GM19372 (cell line): ENCODE results near the gene ATP1B2.

Experiments
- ATAC-seq: cut with Tn5 transposase; IDR thresholded peaks from one replicate; pipeline ENCODE4 v1.9.1; 2021; ENCODE audit warnings: mild to moderate bottlenecking, low read depth, moderate library complexity; ENCODE audit not compliant: unreplicated experiment

The ATP1B2 gene

GRCh38 chr17:7677388-7678067 is 26.8 kb downstream of the ATP1B2 start:
- ATAC-seq: no peak

- no peak for ATAC-seq
Observed at GRCh38 chr17:7684851-7685532, 34.3 kb downstream of the ATP1B2 start.

DNA sequence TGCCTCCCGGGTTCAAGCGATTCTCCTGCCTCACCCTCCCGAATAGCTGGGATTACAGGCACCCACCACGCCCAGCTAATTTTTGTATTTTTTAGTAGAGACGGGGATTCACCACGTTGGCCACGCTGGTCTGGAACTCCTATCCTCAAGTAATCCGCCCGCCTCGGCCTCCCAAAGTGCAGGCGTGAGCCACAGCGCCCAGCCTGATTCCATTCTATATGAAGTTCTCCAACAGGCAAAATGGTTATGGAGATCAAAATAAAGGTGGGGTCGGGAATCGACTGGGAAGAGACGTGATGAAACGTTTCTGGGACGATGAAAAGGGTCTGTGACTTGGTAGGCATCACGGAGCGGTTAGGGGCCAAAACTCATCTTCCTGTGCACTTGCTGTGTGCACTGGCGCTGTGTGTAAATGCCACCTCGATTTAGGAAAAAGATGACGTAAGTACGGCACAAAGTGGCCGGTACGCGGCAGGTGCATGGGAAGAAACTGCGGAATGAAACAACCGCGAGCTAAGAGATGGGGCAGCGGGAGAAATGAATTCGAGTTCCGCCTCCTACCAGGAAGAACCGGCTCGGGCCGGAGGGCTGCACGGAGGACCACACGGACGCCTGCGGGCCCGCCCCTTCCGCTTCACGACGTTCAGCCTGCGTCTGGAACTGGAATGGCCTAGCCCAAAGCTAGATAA is 35.0 kb downstream of the ATP1B2 start:
- ATAC-seq: peak; percentile 45

GRCh38 chr17:7686222-7687071 is 35.7 kb downstream of the ATP1B2 start:
- peak; percentile 43 for ATAC-seq

GRCh38 chr17:7687072-7687907 is 36.6 kb downstream of the ATP1B2 start, which contains the start of gene TP53:
TP53 (minus strand) TSS chr17:7687490; CDS start chr17:7676594, 10,896 bp downstream.
- ATAC-seq: no peak

- peak; percentile 71 for ATAC-seq
Observed at GRCh38 chr17:7687908-7688807, 37.4 kb downstream of the ATP1B2 start, which contains the start of gene WRAP53. WRAP53 (plus strand) TSS chr17:7688477; CDS start chr17:7688649, 172 bp downstream.

DNA sequence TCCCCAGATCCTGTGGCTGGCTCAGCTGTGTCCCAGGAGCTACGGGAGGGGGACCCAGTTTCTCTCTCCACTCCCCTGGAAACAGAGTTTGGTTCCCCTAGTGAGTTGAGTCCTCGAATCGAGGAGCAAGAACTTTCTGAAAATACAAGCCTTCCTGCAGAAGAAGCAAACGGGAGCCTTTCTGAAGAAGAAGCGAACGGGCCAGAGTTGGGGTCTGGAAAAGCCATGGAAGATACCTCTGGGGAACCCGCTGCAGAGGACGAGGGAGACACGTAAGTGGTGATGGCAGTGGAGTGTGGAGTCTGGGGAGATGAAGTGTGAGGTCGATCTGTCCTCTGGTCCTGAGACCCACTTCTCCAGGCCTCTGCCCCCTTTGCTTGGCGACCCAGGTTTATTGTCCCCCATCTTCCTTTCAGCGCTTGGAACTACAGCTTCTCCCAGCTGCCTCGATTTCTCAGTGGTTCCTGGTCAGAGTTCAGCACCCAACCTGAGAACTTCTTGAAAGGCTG is 38.1 kb downstream of the ATP1B2 start:
- no peak for ATAC-seq

DNA sequence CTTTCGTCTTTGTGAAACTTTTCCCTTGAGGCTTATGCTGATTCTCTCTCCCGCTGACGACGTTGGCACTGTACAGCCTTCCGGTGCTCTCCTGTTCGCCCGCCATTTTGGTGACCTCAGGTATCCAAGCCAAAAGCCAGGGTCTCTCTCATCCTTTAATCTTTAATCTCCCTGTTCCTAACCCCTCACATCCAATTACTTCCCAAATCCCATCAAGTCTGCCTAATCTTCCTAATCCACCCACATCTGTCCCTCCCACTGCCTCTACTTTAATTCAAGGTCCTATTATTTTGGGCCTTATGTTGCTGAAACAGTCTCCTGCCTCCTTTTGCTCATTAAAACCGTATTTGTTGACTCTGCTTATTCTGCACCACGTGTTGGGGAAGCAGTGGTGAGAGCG is 44.9 kb downstream of the ATP1B2 start:
- ATAC-seq: no peak

GRCh38 chr17:7697828-7698588 is 47.3 kb downstream of the ATP1B2 start:
- ATAC-seq: no peak

DNA sequence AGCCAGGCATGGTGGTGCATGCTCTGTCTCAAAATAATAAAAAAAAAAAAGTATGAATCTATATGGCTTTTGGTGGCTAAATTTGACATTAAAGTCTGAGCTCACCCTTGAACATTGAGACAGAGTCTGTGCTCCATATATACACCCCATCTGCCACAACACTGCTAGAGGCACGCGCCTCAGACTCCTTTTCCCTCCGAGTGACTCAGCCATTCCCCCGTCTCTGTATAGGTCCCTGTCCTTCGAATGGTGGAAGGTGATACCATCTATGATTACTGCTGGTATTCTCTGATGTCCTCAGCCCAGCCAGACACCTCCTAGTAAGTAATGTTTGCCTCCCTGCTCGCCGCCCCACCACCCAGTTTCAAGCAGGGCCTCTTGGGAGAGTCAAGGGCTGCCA is 49.8 kb downstream of the ATP1B2 start:
- no peak for ATAC-seq

- ATAC-seq: no peak
Observed at GRCh38 chr17:7701681-7702080, 51.0 kb downstream of the ATP1B2 start.

DNA sequence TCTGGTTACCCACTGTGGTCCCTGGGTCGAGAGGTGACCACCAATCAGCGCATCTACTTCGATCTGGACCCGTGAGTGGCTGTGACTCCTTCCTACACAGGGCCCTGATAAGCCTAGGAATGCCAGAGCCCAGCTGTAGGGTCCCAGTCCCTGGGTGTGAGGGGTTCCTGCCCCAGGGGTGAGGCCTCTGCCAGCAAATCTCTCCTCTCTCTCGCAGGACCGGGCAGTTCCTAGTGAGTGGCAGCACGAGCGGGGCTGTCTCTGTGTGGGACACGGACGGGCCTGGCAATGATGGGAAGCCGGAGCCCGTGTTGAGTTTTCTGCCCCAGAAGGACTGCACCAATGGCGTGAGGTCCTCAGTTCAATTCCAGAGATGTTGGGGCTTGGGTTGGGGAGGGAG is 52.0 kb downstream of the ATP1B2 start:
- ATAC-seq: no peak

GRCh38 chr17:7703584-7704479 is 53.1 kb downstream of the ATP1B2 start:
- no peak for ATAC-seq

DNA sequence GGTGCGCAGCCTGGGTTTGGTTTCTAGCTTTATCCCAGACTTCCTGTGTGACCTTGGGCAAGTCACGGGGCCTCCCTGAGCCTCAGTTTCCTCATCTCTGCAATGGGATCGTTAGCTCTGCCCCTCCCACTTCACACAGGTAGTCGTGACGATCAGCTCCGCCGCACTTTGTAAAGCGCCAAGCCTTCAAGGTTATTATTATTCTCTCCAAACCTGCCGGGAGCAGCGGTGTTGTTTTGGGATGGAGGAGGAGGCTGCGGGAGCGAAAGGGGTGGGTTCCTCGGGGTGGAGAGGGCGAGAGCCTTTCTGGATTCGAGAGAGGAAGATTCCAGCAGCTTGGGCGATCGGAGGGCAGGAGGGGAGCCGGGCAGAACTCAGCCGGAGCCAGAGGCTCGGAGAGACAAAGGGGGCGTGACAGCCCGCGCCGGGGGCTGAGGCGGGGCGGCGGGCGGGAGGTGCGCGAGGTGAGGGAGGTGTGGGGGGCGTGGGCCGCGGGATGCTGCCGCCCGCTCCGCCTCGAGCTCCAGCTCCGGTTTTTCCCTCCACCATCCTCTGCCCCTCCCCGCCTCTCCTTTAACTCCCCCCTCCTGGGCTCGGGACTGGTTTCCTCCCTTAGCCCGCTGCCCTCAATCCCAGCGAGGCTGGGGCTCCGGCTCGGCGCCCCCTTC is 54.0 kb downstream of the ATP1B2 start, which contains the start of gene EFNB3:
Gene EFNB3 (plus strand): TSS at position 602 of the 668 bp plus-strand sequence. CDS start 397 bp downstream, outside the sequence.
- ATAC-seq: no peak

GRCh38 chr17:7705269-7706255 is 54.8 kb downstream of the ATP1B2 start:
- ATAC-seq: no peak
